ENCODE data around the gene HOATZ. TPM values are rescaled to one million over a fixed set of nuclear protein-coding genes. Genes with fewer than 3 reads are reported as not detected.

HOATZ gene
- total and polyA plus RNA-seq, 3 donors from 2014 or later, result 10.8 to 50.1 (median 23.7) TPM

- Histone ChIP-seq H3K4me3 (no peak overlapping the region), H3K9me3 (no peaks in the 10 kb centered on the region), H3K4me1 (no peaks in the 10 kb centered on the region), H3K27ac (no peak overlapping the region), H3K27me3 (no peaks in the 10 kb centered on the region), H3K36me3 (ENCODE audit: low read depth, missing control alignments) (no peaks in the 10 kb centered on the region)
- intact Hi-C loops (cut with DNase I; ENCODE audit: low total_unique reads), result no loop called here
- TF ChIP-seq CTCF (IDR thresholded peaks at IDR 0.05) (no peak), POLR2A (IDR thresholded peaks at IDR 0.05) (no peak)
- 100% methylated on average over 1 of the region's 1 CpG for WGBS, 2 donors
- DNase-seq, result no peak
These were observed 42.4 kb upstream of the HOATZ start for GRCh38 chr11:111472228-111472627.

GRCh38 chr11:111474432-111474831 is 40.1 kb upstream of the HOATZ start:
- no peaks in the 10 kb centered on the region for H3K36me3 ChIP-seq (ENCODE audit: low read depth, missing control alignments)
- TF ChIP-seq CTCF (IDR thresholded peaks at IDR 0.05), result no peak
- TF ChIP-seq POLR2A (IDR thresholded peaks at IDR 0.05), result no peak
- no peaks in the 10 kb centered on the region for H3K27me3 ChIP-seq
- DNase-seq, result no peak
- no peak overlapping the region for H3K27ac ChIP-seq
- no peaks in the 10 kb centered on the region for H3K4me1 ChIP-seq
- H3K4me3 ChIP-seq, result no peak overlapping the region
- H3K9me3 ChIP-seq, result no peaks in the 10 kb centered on the region
- intact Hi-C loops (cut with DNase I; ENCODE audit: low total_unique reads), result no loop called here

- no peaks in the 10 kb centered on the region for H3K27me3 ChIP-seq
- TF ChIP-seq POLR2A (IDR thresholded peaks at IDR 0.05), result no peak
- no peak for TF ChIP-seq CTCF (IDR thresholded peaks at IDR 0.05)
- H3K4me3 ChIP-seq, result no peak overlapping the region
- intact Hi-C loops (cut with DNase I; ENCODE audit: low total_unique reads), result no loop called here
- no peaks in the 10 kb centered on the region for H3K9me3 ChIP-seq
- H3K4me1 ChIP-seq, result no peaks in the 10 kb centered on the region
- no peak overlapping the region for H3K27ac ChIP-seq
- H3K36me3 ChIP-seq (ENCODE audit: low read depth, missing control alignments), result no peaks in the 10 kb centered on the region
- no peak for DNase-seq
- WGBS, 2 donors, result 41 to 42% methylated on average over 2 of the region's 2 CpGs
These were observed 38.2 kb upstream of the HOATZ start for GRCh38 chr11:111476366-111476765.

GRCh38 chr11:111476956-111477355 is 37.6 kb upstream of the HOATZ start:
- WGBS, 2 donors, result 68 to 74% methylated on average over 3 of the region's 3 CpGs
- intact Hi-C loops (cut with DNase I; ENCODE audit: low total_unique reads), result no loop called here
- no peaks in the 10 kb centered on the region for H3K4me1 ChIP-seq
- no peak for TF ChIP-seq POLR2A (IDR thresholded peaks at IDR 0.05)
- no peaks in the 10 kb centered on the region for H3K27me3 ChIP-seq
- H3K36me3 ChIP-seq (ENCODE audit: low read depth, missing control alignments), result no peaks in the 10 kb centered on the region
- H3K9me3 ChIP-seq, result no peaks in the 10 kb centered on the region
- DNase-seq, result no peak
- H3K27ac ChIP-seq, result no peak overlapping the region
- no peak overlapping the region for H3K4me3 ChIP-seq

- intact Hi-C loops (cut with DNase I; ENCODE audit: low total_unique reads), result no loop called here
- H3K4me3 ChIP-seq, result no peak overlapping the region
- TF ChIP-seq CTCF (IDR thresholded peaks at IDR 0.05) (no peak), POLR2A (IDR thresholded peaks at IDR 0.05) (no peak)
- no peaks in the 10 kb centered on the region for H3K36me3 ChIP-seq (ENCODE audit: low read depth, missing control alignments)
- H3K9me3 ChIP-seq, result no peaks in the 10 kb centered on the region
- H3K4me1 ChIP-seq, result no peaks in the 10 kb centered on the region
- no peaks in the 10 kb centered on the region for H3K27me3 ChIP-seq
- no peak for DNase-seq
- no peak overlapping the region for H3K27ac ChIP-seq
- 89 to 94% methylated on average over 2 of the region's 2 CpGs for WGBS, 2 donors
These were observed 36.7 kb upstream of the HOATZ start for GRCh38 chr11:111477898-111478297.

All from testis (tissue), 3 donors.